ENCODE results near the gene GPAT3.

The GPAT3 gene

DNA sequence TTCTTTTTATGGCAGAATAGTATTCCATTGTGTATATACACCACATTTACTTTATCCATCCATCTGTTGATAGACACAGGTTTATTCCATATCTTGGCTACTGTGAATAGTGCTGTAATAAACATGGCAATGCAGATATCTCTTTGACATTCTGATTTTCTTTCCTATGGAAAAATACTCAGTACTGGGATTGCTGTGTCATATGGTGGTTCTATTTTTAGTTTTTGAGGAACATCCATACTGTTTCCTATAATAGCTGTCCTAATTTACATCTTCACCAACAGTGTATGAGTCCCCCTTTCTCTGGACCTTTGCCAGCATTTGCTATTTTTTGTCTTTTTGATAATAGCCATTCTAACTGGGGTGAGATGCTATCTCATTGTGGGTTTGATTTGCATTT is 73.5 kb downstream of the GPAT3 start:
- Histone ChIP-seq H3K9me3 (ENCODE audit: severe bottlenecking) (peaks cover 6% of the 10 kb centered on the region), H3K4me3 (ENCODE audit: severe bottlenecking) (no peak overlapping the region), H3K27ac (ENCODE audit: poor library complexity, severe bottlenecking) (no peak overlapping the region), H3K36me3 (ENCODE audit: low read depth) (no peaks in the 10 kb centered on the region), H3K4me1 (ENCODE audit: insufficient read depth, poor library complexity, severe bottlenecking) (no peaks in the 10 kb centered on the region), H3K27me3 (ENCODE audit: insufficient read depth, poor library complexity, severe bottlenecking) (no peaks in the 10 kb centered on the region)
- DNase-seq (ENCODE audit: low spot score) (no peak), ATAC-seq (ENCODE audit: low read depth) (no peak)
- TF ChIP-seq CTCF (IDR thresholded peaks at IDR 0.05; ENCODE audit: poor library complexity, severe bottlenecking) = no peak

DNA sequence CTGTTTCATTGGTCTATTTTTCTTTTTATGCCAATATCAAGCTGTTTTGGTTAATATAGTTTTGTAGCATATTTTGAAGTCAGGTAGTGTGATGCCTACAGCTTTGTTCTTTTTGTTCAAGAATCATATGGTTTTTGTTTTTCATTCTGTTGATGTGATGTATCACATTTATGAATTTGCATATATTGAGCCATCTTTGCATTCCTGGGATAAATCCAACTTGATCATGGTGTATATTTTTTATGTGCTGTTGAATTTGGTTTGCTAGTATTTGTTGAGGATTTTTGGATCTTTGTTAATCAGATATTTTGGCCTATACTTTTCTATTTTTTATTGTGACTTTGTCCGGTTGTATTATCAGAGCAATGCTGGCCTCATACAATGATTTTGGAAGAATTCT is 74.8 kb downstream of the GPAT3 start:
- no peak for ATAC-seq (ENCODE audit: low read depth)
- Histone ChIP-seq H3K27ac (ENCODE audit: poor library complexity, severe bottlenecking) (no peak overlapping the region), H3K4me3 (ENCODE audit: severe bottlenecking) (no peak overlapping the region), H3K4me1 (ENCODE audit: insufficient read depth, poor library complexity, severe bottlenecking) (no peaks in the 10 kb centered on the region), H3K9me3 (ENCODE audit: severe bottlenecking) (peaks cover 6% of the 10 kb centered on the region), H3K36me3 (ENCODE audit: low read depth) (no peaks in the 10 kb centered on the region), H3K27me3 (ENCODE audit: insufficient read depth, poor library complexity, severe bottlenecking) (no peaks in the 10 kb centered on the region)
- no peak for TF ChIP-seq CTCF (IDR thresholded peaks at IDR 0.05; ENCODE audit: poor library complexity, severe bottlenecking)
- DNase-seq (ENCODE audit: low spot score) = no peak

- H3K36me3 ChIP-seq (ENCODE audit: low read depth) = no peaks in the 10 kb centered on the region
These were observed 77.1 kb downstream of the GPAT3 start for GRCh38 chr4:83613023-83613422.

DNA sequence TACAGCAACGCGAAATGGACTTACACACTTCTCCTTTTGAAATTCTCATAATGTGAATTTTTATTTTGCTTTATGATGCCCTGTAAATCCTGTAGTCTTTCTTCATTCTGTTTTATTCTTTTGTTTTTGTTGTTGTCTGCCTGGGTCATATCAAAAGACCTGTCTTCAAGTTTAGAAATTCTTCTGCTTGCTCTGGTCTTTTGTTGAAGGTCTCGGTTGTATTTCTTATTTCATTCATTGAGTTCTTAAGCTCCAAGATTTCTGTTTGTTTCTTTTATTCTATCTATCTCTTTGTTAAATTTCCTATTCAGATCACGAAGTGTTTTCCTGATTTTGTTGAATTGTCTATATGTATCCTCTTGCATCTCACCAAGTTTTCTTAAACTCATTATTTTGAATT is 78.1 kb downstream of the GPAT3 start:
- ATAC-seq (ENCODE audit: low read depth) = no peak
- Histone ChIP-seq H3K9me3 (ENCODE audit: severe bottlenecking) (peaks cover 6% of the 10 kb centered on the region), H3K27me3 (ENCODE audit: insufficient read depth, poor library complexity, severe bottlenecking) (no peaks in the 10 kb centered on the region), H3K36me3 (ENCODE audit: low read depth) (no peaks in the 10 kb centered on the region), H3K27ac (ENCODE audit: poor library complexity, severe bottlenecking) (no peak overlapping the region), H3K4me3 (ENCODE audit: severe bottlenecking) (no peak overlapping the region), H3K4me1 (ENCODE audit: insufficient read depth, poor library complexity, severe bottlenecking) (peaks cover 9% of the 10 kb centered on the region)
- DNase-seq (ENCODE audit: low spot score) = no peak
- no peak for TF ChIP-seq CTCF (IDR thresholded peaks at IDR 0.05; ENCODE audit: poor library complexity, severe bottlenecking)

More at GRCh38 chr4:83613023-83613422, 77.1 kb downstream of the GPAT3 start:
- Histone ChIP-seq H3K27ac (ENCODE audit: poor library complexity, severe bottlenecking) (no peak overlapping the region), H3K27me3 (ENCODE audit: insufficient read depth, poor library complexity, severe bottlenecking) (no peaks in the 10 kb centered on the region), H3K4me3 (ENCODE audit: severe bottlenecking) (no peak overlapping the region), H3K9me3 (ENCODE audit: severe bottlenecking) (peaks cover 6% of the 10 kb centered on the region), H3K4me1 (ENCODE audit: insufficient read depth, poor library complexity, severe bottlenecking) (no peaks in the 10 kb centered on the region)
- TF ChIP-seq CTCF (IDR thresholded peaks at IDR 0.05; ENCODE audit: poor library complexity, severe bottlenecking) = no peak
- ATAC-seq (ENCODE audit: low read depth) (no peak), DNase-seq (ENCODE audit: low spot score) (no peak)

- ATAC-seq (ENCODE audit: low read depth) (no peak), DNase-seq (ENCODE audit: low spot score) (no peak)
- H3K9me3 ChIP-seq (ENCODE audit: severe bottlenecking) = peaks cover 4% of the 10 kb centered on the region
- H3K4me1 ChIP-seq (ENCODE audit: insufficient read depth, poor library complexity, severe bottlenecking) = peaks cover 16% of the 10 kb centered on the region
- TF ChIP-seq CTCF (IDR thresholded peaks at IDR 0.05; ENCODE audit: poor library complexity, severe bottlenecking) = no peak
- no peak overlapping the region for H3K27ac ChIP-seq (ENCODE audit: poor library complexity, severe bottlenecking)
- no peaks in the 10 kb centered on the region for H3K36me3 ChIP-seq (ENCODE audit: low read depth)
- H3K4me3 ChIP-seq (ENCODE audit: severe bottlenecking) = no peak overlapping the region
- H3K27me3 ChIP-seq (ENCODE audit: insufficient read depth, poor library complexity, severe bottlenecking) = no peaks in the 10 kb centered on the region
These were observed 80.3 kb downstream of the GPAT3 start for GRCh38 chr4:83616252-83616651.
